Measurements from ENCODE around the gene CDHR2.

CDHR2 gene

DNA sequence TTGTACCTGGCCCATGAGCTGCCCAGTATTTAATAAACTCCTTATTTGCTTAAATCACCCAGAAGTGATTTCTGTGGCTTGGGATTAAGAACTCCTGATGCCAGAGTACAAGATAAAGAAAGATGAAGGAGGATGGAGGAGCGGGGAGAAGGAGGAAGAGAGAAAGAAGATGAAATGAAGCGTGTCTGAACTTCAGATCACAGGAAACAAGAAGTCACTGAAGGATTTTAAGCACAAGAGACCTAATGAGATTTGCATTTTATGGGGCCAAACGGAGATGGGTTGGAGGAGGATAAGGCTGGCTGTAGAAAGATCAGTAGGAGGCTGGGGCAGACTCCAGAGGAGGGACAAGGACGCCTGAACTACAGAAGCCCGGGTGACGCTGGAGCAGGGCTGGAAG, 84.5 kb downstream of the CDHR2 start:
- Histone ChIP-seq H3K9me3 (no peaks in the 10 kb centered on the region), H3K27me3 (ENCODE audit: low read depth) (peaks cover 23% of the 10 kb centered on the region), H3K36me3 (replicated peaks) (no peaks in the 10 kb centered on the region), H3K4me1 (peaks cover 3% of the 10 kb centered on the region; the same call in 1 of the 2 replicates), H3K4me3 (no peak overlapping the region)
- in situ Hi-C loops (cut with MboI; ENCODE audit: low sequenced_read_pairs), result no loop called here
- DNase-seq (ENCODE audit: low spot score in 2 of 2), result no peak

DNA sequence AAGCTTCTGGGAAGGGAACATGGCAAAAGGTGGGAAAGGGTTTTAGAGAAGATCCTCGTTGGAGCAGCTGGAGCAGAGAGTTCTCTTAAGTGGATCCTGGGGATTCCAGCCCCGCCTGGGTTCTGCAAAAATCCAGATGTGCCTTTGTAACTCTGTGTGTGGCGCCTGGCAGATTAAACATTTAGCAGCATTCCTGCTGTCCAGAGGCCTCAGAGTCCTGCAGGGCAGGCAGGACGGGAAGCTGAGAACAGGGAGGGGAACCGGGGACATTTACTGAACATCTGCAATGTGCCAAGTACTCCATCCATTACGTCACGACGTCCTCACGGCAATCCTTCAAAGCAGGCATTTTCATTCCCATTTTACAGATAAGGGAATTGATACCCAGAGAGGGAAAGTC, 87.3 kb downstream of the CDHR2 start:
- H3K4me1 ChIP-seq, result no peaks in the 10 kb centered on the region
- H3K9me3 ChIP-seq, result no peaks in the 10 kb centered on the region
- no peak for DNase-seq (ENCODE audit: low spot score in 2 of 2)
- no peaks in the 10 kb centered on the region for H3K36me3 ChIP-seq (replicated peaks)
- H3K4me3 ChIP-seq, result no peak overlapping the region
- in situ Hi-C loops (cut with MboI; ENCODE audit: low sequenced_read_pairs), result no loop called here
- H3K27me3 ChIP-seq (ENCODE audit: low read depth), result peaks cover 20% of the 10 kb centered on the region

DNA sequence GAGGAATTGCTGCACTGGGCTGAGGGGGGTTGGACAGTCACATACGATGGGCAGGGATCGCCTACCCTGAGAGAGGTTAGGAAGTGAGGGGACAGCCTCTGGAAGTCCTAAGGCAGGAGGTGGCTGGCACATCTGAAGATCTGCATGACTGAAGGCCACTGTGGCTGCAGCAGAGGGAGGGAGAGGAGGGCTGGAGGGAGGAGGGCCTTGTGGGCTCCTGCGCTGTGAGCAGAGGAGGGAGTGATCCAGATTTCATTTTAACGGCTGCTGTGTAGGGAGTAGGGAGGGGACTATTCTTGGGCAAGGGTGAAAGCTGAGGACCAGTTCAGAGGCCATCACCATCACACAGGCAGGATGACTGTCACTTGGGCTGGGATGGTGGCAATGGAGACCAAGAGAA, 88.4 kb downstream of the CDHR2 start:
- in situ Hi-C loops (cut with MboI; ENCODE audit: low sequenced_read_pairs), result no loop called here
- no peaks in the 10 kb centered on the region for H3K4me1 ChIP-seq
- no peaks in the 10 kb centered on the region for H3K36me3 ChIP-seq (replicated peaks)
- DNase-seq (ENCODE audit: low spot score in 2 of 2), result no peak
- H3K9me3 ChIP-seq, result no peaks in the 10 kb centered on the region
- peaks cover 20% of the 10 kb centered on the region for H3K27me3 ChIP-seq (ENCODE audit: low read depth)
- no peak overlapping the region for H3K4me3 ChIP-seq

DNA sequence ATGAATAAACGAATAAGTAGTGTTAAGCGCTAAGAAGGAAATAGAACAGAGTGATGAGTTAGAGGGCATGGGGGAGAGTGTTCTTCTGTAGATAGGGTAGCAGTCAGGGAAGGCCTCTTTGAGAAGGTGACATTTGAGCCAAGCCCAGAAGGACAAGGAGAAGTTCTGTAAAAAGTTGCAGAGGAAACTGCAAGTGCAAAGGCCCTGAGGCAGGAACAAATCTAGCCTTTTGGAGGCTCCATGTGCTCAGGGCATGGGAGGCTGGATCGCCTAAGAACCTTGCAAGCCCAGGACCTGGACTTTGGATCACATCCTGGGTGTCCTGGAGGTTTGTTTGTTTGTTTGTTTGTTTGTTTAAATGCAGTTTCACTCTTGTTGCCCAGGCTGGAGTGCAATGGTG, 89.3 kb downstream of the CDHR2 start:
- DNase-seq (ENCODE audit: low spot score in 2 of 2), result no peak
- Histone ChIP-seq H3K4me1 (no peaks in the 10 kb centered on the region), H3K36me3 (replicated peaks) (no peaks in the 10 kb centered on the region), H3K27me3 (ENCODE audit: low read depth) (peaks cover 13% of the 10 kb centered on the region), H3K4me3 (no peak overlapping the region), H3K9me3 (no peaks in the 10 kb centered on the region)
- in situ Hi-C loops (cut with MboI; ENCODE audit: low sequenced_read_pairs), result no loop called here

DNA sequence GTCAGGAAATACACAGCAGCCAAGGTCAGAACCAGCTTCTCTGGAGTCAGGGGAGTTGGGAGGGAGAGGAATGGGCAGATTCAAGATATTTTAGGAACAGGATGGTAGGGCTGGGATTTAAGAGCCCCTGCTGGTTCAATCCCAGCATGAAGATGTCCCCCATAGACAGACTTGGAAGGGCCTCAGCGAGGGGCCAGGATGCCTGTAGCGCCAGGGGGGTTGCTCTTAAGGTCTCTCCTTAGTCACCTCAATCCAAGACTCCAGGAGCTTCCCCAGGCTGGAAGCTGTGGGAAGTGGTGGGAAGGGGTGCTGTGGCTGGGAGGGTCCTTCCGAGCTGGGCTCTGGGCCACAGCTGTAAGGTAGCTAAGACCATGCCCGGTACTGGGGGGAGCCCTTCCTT, 90.1 kb downstream of the CDHR2 start:
- Histone ChIP-seq H3K36me3 (replicated peaks) (no peaks in the 10 kb centered on the region), H3K4me1 (no peaks in the 10 kb centered on the region)

DNA sequence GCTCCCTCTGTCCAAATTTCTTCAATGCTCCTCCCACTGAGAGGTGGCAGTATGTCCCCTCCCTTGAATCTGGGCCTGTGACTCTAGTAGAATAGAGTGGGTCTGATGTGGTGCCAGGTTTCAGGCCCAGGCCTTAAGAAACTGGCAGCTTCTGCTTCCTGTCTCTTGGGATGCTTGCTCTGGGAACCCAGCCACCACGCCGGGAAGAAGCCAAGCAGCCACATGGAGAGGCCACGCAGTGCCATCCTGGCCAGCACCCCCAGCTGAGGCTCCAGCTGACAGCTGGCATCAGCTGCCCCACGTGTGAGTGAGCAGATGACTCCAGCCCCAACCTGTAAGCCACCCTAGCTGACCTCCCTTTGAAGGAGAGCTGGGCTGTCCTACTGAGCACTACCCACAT, 90.8 kb downstream of the CDHR2 start:
- no peak for DNase-seq (ENCODE audit: low spot score in 2 of 2)
- 0 out of 2 replicates have a peak, but pooled peaks cover 3% of the 10 kb centered on the region for H3K4me1 ChIP-seq
- in situ Hi-C loops (cut with MboI; ENCODE audit: low sequenced_read_pairs), result no loop called here

More for the DNA sequence above, 90.1 kb downstream of the CDHR2 start:
- Histone ChIP-seq H3K9me3 (no peaks in the 10 kb centered on the region), H3K27me3 (ENCODE audit: low read depth) (peaks cover 6% of the 10 kb centered on the region), H3K4me3 (no peak overlapping the region)
- in situ Hi-C loops (cut with MboI; ENCODE audit: low sequenced_read_pairs), result no loop called here
- no peak for DNase-seq (ENCODE audit: low spot score in 2 of 2)

DNA sequence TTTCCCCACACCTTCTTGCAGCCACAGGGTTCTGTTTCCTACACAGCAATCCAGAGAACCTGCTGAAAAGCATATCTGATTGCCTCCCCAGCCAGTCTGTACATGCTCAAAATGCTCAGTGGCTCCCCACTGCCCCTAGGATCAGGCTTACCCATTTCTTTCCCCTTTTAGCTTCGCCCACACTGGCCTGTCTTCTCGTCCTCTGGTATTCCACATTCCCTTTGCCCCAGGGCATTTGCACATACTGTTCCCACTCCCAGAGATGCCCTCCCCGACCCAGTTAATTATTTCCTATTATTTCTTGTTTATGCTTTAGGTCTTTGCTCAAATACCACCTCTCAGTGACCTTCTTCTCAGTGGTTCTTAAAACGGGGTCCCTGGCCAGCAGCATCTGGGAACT, 91.5 kb downstream of the CDHR2 start:
- peaks cover 5% of the 10 kb centered on the region; the same call in 1 of the 2 replicates for H3K27me3 ChIP-seq (ENCODE audit: low read depth)
- no peak overlapping the region for H3K4me3 ChIP-seq
- H3K9me3 ChIP-seq, result no peaks in the 10 kb centered on the region
- in situ Hi-C loops (cut with MboI; ENCODE audit: low sequenced_read_pairs), result no loop called here
- DNase-seq (ENCODE audit: low spot score in 2 of 2), result no peak
- 0 out of 2 replicates have a peak, but pooled peaks cover 3% of the 10 kb centered on the region for H3K4me1 ChIP-seq
- no peaks in the 10 kb centered on the region for H3K36me3 ChIP-seq (replicated peaks)

More for the DNA sequence above, 90.8 kb downstream of the CDHR2 start:
- Histone ChIP-seq H3K9me3 (no peaks in the 10 kb centered on the region), H3K36me3 (replicated peaks) (no peaks in the 10 kb centered on the region), H3K4me3 (no peak overlapping the region), H3K27me3 (ENCODE audit: low read depth) (peaks cover 5% of the 10 kb centered on the region; the same call in 1 of the 2 replicates)

DNA sequence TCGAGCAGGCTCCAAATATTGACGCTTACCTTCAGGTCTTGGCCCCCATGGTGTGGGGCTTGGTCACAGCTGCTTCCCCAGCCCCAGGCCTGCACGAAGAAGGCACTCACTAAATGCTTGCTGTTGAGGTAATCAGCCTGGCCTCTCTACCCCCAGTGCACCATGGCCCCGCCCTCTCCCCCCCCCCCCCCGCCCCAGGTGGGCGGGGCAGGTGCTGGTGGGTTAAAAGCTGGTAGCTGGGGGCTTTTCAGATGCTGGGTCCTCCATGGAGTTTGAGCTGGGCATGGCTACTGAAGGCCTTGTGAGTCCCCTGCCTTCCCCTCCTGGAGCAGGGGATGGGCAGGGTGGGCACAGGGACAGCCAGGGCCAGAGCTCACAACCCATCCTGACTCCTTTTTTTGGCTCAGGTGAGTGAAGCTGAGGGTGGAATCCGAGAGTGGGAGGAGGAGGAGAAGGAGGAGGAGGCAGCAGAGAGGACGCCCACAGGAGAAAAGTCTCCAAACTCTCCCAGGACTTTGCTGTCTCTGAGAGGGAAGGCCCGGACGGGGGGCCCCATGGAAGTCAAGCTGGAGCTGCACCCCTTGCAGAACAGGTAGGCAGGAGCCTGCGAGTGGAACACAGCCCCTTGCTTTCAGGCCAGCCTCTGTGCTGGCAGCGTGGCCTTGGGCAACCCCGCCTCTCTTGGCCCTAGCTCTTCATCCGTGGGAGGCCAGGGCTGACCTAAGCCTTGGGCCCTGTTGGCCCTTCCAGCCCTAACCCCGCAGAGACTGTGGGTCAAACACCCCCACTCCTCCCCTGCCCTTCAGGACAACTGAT, 93.7 kb downstream of the CDHR2 start:
- DNase-seq (ENCODE audit: low spot score in 2 of 2), result no peak
- H3K4me1 ChIP-seq, result peaks cover 6% of the 10 kb centered on the region
- H3K4me3 ChIP-seq, result no peak overlapping the region
- no peaks in the 10 kb centered on the region for H3K9me3 ChIP-seq
- in situ Hi-C loops (cut with MboI; ENCODE audit: low sequenced_read_pairs), result no loop called here
- H3K27me3 ChIP-seq (ENCODE audit: low read depth), result peaks cover 3% of the 10 kb centered on the region; the same call in 1 of the 2 replicates
- H3K36me3 ChIP-seq (replicated peaks), result no peaks in the 10 kb centered on the region

DNA sequence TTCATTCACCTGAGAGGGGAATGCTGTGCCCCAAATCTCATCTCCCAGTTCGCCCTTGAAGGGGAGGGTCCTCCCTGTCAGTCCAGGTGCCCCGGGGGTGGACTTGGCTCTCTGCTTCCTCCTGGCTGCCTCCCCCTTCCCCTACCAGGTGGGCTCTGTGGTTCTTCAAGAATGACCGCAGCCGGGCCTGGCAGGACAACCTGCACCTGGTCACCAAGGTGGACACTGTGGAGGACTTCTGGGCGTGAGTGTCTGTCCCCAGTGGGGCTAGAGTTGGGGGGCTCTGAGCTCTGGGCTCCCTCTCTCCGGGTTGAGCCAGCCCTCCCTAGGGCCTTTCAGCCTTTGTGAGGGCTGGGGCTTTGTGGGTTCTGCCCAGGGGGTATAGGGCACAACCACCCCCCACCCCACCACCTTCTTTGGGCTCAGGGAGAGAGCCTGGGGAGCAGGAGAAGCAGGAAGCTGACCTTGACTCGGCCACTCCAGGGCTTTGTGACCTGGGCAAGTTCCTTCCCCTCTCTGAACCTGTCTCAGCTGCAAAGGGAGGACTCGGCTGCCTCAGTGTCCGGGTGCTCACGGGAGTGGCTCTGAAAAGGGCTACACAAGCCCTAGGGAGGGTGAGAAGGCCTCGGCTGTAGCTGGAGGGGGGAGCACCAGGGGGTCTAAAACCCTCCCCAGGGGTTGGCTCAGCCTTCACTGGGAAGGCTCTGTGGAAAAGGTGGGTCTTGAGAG, 94.5 kb downstream of the CDHR2 start:
- peaks cover 9% of the 10 kb centered on the region for H3K4me1 ChIP-seq
- H3K9me3 ChIP-seq, result no peaks in the 10 kb centered on the region
- no peaks in the 10 kb centered on the region for H3K27me3 ChIP-seq (ENCODE audit: low read depth)
- in situ Hi-C loops (cut with MboI; ENCODE audit: low sequenced_read_pairs), result no loop called here
- DNase-seq (ENCODE audit: low spot score in 2 of 2), result no peak
- no peak overlapping the region for H3K4me3 ChIP-seq
- no peaks in the 10 kb centered on the region for H3K36me3 ChIP-seq (replicated peaks)

DNA sequence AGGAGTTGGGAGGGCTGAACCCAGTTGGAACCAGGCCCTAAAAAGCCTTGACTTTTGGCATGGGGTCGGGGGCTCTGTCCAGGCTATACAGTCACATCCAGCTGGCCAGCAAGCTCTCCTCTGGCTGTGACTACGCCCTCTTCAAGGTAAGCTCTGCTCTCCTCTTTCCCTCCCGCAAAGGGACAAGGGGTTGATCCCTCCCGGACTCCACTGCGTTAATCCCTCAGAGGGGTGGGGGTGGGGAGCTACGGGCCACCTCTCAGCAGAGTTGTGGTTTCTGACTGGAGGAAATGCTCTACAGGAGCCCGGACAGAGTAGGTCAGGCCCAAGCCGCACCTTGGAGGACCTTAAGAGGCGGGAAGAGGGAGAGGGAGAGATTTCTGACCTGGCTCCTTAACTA, 95.2 kb downstream of the CDHR2 start:
- Histone ChIP-seq H3K4me1 (peaks cover 9% of the 10 kb centered on the region), H3K9me3 (no peaks in the 10 kb centered on the region), H3K36me3 (replicated peaks) (no peaks in the 10 kb centered on the region), H3K4me3 (no peak overlapping the region), H3K27me3 (ENCODE audit: low read depth) (no peaks in the 10 kb centered on the region)
- in situ Hi-C loops (cut with MboI; ENCODE audit: low sequenced_read_pairs), result no loop called here
- DNase-seq (ENCODE audit: low spot score in 2 of 2), result no peak

DNA sequence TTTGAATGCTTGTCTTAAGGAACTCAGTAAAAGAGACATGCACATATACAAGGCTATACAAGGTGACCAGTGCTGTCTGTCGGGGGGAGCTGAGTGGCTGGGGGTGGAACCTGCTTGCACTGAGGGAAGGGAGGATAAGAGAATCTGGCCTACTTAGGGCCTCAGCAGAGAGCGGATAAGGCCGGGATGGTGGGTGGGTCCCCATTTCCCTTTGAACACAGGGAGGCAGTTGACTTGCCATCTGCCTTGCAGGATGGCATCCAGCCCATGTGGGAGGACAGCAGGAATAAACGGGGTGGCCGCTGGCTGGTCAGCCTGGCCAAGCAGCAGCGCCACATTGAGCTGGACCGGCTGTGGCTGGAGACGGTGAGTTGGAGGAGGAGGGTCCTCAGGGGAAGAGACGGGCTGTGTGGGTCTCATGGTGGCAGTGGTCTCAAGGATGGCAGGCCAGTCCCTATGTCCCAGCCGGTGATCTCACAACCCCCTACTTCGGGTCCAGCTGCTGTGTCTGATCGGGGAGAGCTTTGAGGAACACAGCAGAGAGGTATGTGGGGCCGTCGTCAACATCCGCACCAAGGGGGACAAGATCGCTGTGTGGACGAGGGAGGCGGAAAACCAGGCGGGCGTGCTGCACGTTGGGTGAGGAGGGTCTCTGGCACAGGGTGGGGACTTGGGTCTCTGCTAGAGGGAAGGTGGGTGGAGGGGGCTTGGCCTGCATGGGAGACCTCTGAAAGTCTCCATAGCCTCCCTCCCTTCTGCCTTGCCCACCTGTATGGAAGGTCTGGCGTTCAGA, 95.9 kb downstream of the CDHR2 start:
- Histone ChIP-seq H3K4me3 (no peak overlapping the region), H3K4me1 (peaks cover 9% of the 10 kb centered on the region), H3K36me3 (replicated peaks) (no peaks in the 10 kb centered on the region), H3K9me3 (no peaks in the 10 kb centered on the region), H3K27me3 (ENCODE audit: low read depth) (no peaks in the 10 kb centered on the region)
- no peak for DNase-seq (ENCODE audit: low spot score in 2 of 2)
- in situ Hi-C loops (cut with MboI; ENCODE audit: low sequenced_read_pairs), result no loop called here
